Activated gamma-delta T cell (primary cell): ENCODE data around the gene TRIM33.
"Not testable (repeated sequence)": the region's sequence is repeated elsewhere in the genome, so short reads cannot be mapped to it uniquely, and the experiment has no call there.

Experiments
- DNase-seq: peaks from one replicate; lab custom pipeline; 2025; lab: John Stamatoyannopoulos, UW

The TRIM33 gene

DNA sequence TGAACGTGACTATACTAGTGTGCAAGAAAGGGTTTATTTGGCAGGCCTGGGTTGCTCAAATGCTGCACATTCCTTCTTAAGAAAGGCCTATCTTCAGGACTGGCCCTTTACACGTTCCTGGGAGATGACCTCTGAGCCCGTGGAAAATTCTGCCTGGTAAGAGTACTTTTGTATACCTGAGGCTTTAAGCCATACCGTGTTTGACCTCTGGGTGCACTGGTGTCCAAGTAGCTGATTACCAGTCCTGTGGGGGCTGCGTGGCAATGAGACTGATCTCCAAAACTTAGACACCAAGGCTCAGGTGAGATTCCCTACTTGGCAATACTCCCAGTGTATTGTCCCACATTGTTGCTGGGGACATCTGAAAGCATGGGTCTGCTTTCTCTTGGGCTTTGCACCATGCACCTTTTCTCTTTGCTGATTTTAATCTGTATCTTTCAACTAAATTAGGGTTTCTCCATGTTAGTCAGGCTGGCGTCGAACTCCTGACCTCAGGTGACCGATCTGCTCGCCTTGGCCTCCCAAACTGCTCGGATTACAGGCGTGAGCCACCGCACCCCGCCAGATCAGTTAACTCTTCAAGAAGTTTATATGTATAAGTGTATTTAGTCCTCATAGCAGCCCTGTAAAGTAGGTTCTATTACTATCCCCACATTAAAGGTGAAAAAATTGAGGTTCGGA is 44.5 kb downstream of the TRIM33 start:
- DNase-seq, result no peak

DNA sequence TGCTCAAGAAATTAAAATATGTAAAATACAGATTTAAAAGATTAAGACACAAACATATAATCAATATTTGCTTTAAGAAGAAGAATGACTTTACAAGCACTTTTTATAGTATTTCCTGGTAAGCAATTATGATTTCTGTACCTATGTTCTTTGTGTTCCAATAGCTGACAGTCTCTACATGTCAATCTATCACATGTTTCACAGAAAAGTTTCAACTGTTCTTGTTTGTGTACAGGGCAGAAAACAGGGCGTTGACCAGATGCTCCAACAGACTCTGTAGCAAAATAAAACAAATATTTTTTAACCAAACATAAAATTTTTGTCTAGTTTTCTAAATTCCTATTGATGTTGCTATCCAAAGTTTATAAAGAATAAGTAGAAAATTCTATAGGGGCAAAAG is 48.0 kb downstream of the TRIM33 start:
- no peak for DNase-seq

DNA sequence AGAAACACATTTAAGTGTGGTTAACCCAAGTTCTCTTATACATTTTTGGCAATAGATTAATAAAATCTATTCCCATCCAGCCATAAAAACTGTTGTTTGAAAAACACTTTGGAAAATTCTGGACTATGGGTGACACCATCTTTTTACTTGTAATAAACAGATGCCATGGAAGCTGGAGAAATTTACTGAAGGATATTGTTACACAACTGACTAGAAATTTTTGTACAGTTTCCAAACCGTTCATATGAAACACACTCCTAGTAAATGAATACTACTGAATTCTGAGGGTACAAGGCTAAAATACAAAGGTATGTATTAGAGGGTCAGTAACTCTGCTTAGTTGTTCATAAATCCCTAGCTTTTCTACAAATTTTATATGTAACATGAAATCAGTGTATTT is 48.7 kb downstream of the TRIM33 start:
- no peak for DNase-seq

DNA sequence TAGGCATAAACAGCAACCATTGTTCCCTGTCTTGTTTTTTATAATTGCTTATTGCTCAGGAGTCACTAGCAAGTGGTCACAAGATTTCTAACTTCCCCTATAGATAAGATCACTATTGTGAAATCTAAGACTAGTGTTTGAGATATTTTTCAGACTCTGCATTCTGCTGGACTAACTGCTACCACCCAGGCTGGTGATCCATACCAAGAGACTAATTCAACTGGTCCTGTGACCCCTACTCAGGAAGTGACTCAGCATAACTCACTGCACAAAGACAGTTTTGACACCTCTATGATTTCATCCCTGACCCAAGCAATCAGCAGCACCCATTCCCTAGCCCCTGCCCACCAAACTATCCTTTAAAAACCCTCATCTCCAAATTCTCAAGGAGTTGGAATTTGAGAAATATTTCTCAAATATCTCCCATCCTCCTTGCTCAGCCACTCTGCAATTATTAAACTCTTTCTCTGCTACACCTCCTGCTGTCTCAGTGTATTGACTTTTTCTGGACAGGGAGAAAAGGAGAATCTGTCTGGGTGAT is 52.7 kb downstream of the TRIM33 start:
- DNase-seq, result no peak

DNA sequence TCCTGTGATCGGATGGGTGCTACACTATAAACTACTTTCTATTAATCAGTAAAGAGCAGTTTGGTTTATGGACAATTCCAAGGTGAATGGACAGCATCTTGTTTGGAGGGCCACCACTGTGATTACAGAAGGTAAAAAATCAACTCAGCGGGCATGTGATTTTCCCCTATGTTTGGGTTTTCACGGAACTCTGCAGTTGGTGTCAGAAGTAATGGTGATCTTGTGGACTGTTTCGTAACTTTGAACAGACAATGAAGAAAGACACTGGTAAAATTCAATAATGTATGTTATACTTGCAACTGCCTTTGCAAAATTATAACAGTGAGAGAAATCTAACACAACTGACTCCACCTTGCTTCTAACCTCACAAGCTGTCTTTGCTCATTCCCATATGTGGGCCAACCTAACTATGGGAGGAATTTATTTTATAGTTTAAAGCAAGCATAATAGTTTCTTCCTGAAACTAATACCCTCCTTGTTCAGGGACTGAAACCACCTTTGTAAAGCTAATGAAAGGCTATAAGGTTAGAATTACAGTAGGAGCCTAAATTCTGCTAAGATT is 53.2 kb downstream of the TRIM33 start:
- DNase-seq, result no peak

DNA sequence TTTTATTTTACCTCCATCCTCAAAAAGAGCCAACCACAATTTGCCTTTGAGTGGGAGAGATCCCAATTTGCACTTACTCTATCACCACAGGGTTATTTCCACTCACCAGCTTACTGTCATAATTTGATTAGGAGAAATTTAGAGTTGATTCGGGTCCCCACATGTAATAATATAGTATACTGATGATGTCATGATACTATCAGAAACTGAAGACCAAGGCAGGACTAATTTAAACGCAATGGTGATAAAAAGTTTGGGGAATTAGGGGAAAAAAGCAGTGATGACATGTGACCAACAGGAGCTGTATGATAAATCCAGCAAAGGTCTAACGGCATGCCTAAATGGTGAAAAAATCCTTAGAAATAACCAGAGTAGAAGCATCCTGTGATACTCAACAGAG is 54.4 kb downstream of the TRIM33 start:
- DNase-seq, result no peak

DNA sequence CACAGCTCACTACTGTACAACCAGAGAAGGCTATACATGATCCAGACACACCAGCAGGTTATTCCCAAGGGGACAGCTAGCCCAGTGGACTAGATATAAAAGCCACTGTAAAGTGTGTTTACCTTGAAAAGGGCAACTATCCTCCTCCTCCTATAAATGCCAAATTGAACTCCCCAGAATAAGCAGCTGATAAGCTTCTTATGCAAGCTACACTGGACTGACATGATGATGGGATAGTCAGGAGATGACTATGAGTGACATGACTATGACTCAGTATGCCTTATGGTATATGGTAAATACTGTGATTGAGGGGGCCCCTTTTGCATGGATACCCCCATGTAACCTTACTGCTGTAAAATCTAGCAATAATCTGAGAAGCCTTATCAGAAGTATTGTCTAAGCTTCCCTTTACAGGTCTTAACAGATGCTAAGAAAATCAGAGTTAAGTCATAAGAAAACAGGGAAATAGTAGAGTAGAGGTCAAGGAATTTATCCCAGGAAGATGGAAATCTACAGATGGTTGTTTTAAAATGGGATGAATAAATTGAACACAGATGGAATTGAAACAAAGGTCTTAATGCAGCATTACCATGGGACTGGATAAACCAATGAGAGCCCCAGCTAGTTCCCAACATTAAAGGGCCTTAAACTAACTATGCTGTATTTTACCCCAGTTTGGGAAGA is 55.8 kb downstream of the TRIM33 start:
- DNase-seq, result no peak

DNA sequence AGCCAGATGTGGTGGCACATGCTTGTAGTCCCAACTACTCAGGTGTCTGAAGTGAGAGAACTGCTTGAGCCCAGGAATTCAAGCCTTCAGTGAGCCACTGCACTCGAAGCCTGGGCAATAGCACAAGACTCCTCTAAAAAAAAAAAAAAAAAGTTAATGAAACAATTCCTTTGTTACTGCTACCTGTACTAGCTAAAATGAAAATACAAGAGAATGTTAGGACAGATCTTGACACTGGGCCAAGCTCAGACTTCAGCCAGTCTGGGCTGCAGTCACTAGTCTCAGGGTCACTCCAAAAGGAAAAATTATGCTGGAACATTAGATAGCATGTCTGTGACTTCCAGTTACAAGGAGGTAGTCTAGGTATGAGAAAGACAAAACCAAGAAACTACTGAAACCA is 56.5 kb downstream of the TRIM33 start:
- no peak for DNase-seq

DNA sequence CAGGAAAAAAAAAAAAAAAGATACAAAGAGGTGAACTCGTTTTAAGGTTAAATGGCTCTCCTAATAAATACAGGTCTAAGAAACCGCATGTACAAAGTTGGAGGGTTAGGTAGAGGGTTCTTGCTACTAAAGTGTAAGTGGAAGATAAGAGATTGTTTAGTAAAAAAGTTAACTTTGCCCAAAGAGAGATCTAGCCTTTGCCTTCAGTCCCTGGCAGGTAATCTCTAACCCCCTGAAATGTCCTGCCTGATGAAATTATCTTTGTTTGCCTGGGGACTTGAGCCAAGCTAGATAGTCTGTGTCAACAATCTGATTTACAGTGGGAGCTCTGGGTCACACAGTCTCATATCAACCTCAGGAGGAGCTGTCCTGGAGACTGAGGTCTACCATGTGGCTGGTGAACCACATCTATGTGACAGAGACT is 57.6 kb downstream of the TRIM33 start:
- no peak for DNase-seq

DNA sequence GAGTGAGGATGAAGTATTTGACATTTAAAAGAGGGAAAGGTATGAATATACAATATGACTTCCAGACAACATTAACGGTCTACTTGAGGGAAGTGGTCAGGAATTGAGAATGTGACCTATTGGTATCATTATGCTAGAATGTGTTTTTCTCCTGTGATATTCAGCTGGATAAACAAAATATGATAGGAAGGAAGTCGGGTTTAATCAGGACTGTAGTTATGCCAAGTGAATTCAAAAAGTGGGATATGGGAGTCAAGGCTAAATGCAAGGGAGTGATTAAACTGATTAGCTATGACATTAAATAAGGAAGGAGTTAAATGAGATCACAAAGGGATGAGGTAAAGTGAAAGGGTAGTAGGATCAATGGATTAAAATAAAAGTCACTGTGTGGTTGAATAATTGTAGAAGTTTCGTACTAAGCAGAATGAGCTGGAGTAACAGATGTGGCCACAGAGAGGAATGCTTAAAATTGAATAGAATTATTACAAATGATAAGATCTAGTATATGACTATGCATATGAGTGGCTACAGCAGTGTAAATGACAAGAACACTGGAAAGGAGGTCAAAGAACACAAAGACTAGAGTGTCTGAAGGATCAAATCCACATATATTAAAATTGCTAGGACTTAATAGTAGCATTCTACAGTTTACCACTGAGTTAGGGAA is 62.5 kb downstream of the TRIM33 start:
- no peak for DNase-seq

DNA sequence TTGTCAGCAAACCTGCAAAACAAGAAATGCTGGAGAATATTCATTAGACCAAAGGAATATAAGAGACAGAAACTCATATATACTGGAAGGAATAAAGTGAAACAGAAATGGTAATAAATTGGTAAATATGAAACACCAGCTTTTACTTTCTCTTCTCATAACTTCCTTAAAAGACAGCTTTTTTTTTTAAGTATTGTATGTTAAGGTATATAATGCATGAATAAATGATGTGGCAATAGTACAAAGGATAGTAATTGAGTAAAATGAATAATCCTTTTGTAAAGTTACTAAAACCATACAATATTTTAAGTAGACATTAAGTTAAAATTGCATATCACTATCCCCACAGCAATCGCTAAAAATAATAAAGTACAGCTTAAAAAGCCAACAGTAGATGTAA is 64.8 kb downstream of the TRIM33 start:
- no peak for DNase-seq

DNA sequence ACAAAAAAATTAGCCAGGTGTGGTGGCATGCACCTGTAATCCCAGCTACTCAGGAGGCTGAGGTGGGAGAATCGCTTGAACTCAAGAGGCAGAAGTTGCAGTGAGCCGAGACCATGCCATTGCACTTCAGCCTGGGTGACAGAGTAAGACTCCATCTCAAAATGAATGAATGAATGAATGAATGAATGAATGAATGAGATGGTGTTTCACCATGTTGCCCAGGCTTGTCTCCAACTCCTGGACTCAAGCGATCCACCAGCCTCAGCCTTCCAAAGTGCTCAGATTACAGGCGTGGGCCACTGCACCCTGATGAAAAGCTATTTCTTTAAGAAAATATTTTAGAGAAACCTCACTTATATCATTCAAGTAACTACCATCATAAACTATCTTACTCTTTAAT is 67.8 kb downstream of the TRIM33 start:
- not testable (repeated sequence) for DNase-seq

DNA sequence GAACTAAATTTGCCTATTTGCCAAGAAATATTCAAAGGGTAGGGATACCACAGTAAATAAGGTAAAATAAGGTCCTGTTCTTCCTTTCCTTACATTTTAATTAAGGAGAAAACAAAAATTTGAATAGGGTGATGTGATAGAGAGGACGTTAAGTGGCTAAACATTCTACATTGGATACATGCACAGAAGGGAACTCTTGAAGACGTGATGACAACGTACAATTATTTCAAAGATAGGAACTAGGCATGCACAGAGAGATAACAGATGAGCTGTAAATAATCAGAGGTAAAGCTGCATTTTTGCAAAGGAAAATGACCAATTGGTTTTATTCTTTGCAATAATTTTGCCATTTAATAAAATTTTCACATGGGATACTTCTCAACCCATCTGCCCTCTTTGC is 69.7 kb downstream of the TRIM33 start:
- no peak for DNase-seq

DNA sequence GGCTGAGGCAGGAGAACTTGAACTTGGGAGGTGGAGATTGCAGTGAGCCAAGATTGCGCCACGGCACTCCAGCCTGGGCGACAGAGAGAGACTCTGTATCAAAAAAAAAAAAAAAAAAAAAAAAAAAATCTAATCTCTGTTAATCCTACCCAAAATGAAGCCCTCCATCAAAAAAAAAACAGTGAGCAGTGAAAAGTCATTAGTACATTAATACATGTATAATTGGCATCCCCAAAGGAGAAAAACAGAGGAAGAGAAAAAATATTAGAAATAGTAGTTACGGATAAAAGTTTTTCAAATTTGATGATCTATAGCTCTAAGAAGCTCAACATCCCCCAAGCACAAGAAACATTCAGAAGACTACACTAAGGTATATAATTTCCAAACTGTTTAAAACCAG is 71.6 kb downstream of the TRIM33 start:
- DNase-seq, result no peak

DNA sequence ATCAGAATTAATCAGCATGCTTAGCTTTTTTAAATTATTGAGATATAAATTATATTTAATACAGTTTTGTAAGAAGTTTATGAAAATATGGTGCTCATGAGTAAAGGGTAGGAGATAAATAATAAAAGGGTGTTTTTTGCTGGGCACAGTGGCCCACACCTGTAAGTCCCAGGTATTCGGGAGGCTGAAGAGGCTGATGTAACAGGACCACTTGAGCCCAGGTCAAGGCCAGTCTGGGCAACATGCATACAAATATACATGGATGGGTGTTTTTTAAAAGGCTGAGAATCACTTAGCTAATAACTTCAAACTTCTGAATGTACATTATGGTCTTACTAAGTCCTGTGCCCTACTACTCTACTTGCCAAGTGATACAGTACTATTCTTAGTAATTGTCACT is 73.2 kb downstream of the TRIM33 start:
- DNase-seq, result no peak

DNA sequence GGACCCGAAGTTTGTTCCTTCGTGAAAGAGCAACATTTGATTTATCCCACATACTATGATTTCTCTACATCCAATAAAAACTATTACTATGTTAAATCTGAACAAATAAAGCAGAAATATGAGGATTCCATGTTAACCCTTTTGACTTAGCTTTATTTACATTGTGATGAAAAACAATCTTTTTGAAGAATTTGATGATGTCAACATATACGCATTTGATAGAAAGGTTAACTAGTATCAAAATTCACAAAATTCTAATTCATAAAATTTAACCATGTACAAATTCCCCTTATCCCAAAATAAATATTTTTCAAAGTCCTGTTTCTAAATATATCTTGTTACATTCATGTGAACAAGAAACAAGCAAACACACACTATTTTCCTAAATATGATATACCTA is 74.2 kb downstream of the TRIM33 start:
- no peak for DNase-seq

DNA sequence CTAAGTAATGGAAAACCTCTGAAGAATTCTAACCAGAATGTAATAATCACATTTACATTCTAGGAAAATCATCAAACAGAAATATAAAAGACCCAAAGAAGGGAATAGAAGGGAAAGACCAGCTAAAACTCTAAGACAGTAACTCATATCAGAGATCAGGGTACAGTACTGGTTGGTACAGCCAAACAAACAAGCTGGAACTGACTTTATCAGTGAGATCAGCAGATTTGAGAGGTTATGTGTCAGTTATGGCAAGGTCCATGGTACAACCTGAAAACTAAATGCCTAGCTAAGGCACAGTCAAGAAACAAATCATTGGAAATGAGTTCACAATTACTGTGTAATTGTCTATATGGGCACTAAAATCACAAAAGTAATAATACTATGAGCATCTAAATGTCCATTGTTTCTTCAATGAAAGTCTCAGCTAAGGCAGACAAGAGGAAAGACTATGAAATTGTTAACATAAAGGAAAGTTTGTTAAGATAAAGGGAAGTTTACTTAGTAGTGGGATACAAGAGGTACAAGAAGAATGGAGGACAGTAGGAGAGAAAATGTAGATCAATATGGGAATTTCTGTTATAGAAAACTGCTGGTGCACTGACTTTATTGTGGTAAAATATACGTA is 75.8 kb downstream of the TRIM33 start:
- DNase-seq, result no peak

DNA sequence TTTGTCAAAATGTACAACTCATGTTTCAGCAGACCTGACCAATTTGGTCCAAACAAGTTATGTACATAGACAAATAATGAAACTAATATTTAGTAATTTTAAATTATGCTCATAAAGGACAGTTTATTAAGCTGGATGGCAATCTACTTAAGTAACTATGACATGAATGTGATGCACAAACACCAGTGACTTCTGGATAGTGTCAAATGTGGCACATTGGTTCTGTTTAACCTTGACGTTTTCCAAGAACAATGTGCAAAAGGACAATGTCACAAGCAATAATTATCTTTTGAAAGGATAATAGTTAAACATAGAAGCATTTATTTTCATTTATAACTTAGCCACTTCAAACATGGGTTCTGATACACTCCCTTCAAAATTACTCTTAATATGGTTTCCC is 80.0 kb downstream of the TRIM33 start:
- DNase-seq, result no peak

DNA sequence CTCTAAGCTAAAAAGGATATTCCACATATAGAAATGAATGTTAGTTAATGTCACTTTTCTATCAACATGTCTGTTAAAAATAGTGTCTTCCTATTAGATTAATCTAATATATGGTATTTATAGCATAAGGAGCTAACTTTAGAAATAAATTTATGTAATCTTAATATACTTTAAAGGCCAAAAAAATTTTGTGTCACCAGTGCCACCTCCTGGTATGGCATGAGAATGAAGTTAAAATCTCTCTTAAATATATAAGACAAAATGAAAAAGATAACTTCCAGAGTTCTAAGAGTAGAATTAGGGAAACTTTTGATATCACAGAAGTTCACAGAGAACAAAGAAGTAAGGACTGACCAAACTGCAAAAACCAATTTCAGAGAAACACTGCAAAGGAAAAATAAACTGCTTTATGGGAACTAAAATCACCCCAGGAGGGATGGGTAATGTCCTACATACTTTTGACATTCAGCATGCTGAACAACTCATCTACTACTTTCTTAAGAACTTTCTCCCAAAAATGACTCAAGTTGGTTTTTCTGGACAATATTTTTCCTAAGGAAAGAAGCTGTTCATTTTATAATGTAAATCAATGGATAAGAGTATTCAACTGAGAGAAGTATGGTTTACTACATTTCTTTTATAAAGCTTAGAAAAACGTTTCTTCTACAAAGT is 82.8 kb downstream of the TRIM33 start:
- DNase-seq, result no peak

DNA sequence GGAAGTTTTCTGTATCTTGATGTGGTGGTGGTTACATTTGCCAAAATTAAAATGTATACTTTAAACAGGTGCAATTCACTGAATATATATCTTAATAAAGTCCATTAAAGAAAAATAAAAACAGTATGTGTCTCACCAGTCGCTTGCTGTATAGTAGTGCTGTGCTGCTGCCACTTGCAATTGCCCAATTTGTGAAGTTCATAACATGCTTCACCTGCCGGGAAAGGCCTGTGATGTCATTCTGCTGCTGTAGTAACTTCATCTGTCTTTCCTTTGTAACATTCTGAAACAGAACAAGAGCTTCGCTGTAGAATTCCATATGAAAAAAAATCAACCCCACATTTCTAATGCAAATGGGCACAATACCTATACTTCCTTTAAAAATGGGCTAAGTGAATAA is 83.4 kb downstream of the TRIM33 start:
- no peak for DNase-seq

DNA sequence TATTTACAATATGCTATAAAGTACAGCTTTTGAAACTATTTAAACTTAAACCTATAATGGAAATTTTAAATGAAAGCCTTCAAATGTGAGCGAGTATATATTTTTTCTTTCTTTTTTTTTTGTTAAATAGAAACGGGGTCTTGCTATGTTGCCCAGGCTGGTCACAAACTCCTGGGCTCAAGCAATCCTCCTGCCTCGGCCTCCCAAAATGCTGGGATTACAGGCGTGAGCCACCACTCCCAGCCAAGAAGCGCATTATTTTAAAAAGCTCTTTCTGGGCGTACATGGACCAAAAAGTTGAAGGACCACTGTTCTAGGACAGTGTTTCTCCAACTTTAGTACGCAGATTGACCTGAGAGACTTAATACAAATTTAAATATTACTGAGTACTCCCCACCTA is 87.5 kb downstream of the TRIM33 start:
- no peak for DNase-seq

DNA sequence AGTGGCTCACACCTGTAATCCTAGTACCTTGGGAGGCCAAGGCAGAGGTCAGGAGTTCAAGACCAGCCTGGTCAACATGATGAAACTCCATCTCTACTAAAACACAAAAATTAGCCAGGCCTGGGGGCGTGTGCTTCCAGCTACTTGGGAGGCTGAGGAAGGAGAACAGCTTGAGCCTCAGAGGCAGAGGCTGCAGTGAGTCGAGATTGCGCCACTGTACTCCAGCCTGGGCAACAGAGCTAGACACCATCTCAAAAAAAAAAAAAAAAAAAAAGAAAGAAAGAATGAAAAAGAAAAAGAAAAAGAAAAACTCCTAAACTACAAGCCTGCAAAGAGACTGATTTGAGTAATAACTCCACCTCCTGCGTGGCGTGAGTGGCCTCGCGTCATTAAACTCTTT is 92.1 kb downstream of the TRIM33 start:
- DNase-seq, result not testable (repeated sequence)
